ENCODE measurements around the gene TRIP4. TPM values are rescaled to one million over a fixed set of nuclear protein-coding genes. Genes with fewer than 3 reads are reported as not detected.

The TRIP4 gene
- polyA plus RNA-seq, 2 of the 4 experiments (the other 2 are of a cell fraction), result 24.8 to 34.9 TPM

DNA sequence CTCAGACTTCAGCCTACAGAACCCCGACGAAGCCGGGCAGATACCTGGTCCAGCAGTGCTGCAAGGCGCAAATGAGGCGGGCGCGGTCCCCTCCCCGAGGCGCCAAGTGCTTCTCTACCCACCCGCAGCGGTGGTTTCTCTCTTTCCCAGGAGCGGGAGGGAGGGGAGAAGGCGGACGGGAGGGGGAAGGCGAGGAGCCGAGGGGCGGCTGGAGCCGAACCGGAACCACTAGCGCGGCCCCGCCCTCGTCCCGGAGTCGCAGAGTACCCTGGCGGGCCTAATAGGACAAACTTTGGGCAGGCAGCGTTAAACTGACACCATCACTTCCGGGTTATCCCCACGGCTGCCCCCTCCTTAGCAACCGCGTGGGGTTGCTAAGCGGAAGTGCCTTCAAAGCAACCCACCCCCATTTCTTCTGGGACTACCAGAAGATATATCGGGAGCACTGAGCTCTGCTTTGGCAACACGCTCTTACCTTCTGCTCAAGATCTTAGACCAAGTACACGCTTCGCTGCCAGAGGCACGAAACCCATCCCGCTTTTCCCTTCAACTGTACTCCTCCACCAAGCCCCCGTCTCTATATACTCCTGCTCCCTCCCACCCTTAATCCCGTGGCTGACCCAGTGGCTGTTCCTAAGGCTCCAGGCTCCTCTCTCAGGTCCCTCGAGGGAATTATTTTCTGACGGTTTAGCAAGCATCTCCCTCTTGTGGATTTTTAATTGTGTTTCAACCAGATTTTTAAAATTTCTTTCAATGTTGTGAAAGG lies 31.5 kb upstream of the TRIP4 start, which contains the start of gene CSNK1G1:
TSS of gene CSNK1G1 (minus strand) at position 230 of the 766 bp plus-strand sequence. CDS start 55,674 bp downstream, outside the sequence.
- under 1% methylated on average over 23 of the region's 42 CpGs for WGBS (ENCODE audit: missing lambda C conversion rate)
- no peak for TF ChIP-seq CBX2 (IDR thresholded peaks at IDR 0.05; ENCODE audit: borderline replicate concordance, low read depth)
- peak; percentile 70 to 83 for TF ChIP-seq RAD21 (conservative IDR thresholded peaks at IDR 0.05 in 1 of 2, IDR thresholded peaks at IDR 0.05 in 1 of 2)
- TF ChIP-seq MAZ (IDR thresholded peaks at IDR 0.05; ENCODE audit: borderline replicate concordance, low read depth, low read length), result peak; percentile 69; the same call in 1 of the 2 replicates
- no peak for TF ChIP-seq HEYL (CRISPR knock-in tag; IDR thresholded peaks at IDR 0.05)
- TF ChIP-seq GATA3 (IDR thresholded peaks at IDR 0.05; ENCODE audit: borderline replicate concordance), result peak; percentile 32; the same call in 1 of the 2 replicates
- TF ChIP-seq SMC3 (IDR thresholded peaks at IDR 0.05), result peak; percentile 85
- TF ChIP-seq, protein P1, sequence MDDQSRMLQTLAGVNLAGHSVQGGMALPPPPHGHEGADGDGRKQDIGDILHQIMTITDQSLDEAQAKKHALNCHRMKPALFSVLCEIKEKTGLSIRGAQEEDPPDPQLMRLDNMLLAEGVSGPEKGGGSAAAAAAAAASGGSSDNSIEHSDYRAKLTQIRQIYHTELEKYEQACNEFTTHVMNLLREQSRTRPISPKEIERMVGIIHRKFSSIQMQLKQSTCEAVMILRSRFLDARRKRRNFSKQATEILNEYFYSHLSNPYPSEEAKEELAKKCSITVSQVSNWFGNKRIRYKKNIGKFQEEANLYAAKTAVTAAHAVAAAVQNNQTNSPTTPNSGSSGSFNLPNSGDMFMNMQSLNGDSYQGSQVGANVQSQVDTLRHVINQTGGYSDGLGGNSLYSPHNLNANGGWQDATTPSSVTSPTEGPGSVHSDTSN (IDR thresholded peaks at IDR 0.05), result peak; percentile 70
- peak; percentile 44; the same call in 1 of the 2 replicates for TF ChIP-seq POLR2A (IDR thresholded peaks at IDR 0.05; ENCODE audit: low read length)
- no peak for TF ChIP-seq CHD2 (IDR thresholded peaks at IDR 0.05; ENCODE audit: low read length, partially characterized antibody)
- TF ChIP-seq, protein P2, sequence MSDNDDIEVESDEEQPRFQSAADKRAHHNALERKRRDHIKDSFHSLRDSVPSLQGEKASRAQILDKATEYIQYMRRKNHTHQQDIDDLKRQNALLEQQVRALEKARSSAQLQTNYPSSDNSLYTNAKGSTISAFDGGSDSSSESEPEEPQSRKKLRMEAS (IDR thresholded peaks at IDR 0.05), result peak; percentile 68
- TF ChIP-seq JUNB (IDR thresholded peaks at IDR 0.05), result no peak
- TF ChIP-seq, protein P3, sequence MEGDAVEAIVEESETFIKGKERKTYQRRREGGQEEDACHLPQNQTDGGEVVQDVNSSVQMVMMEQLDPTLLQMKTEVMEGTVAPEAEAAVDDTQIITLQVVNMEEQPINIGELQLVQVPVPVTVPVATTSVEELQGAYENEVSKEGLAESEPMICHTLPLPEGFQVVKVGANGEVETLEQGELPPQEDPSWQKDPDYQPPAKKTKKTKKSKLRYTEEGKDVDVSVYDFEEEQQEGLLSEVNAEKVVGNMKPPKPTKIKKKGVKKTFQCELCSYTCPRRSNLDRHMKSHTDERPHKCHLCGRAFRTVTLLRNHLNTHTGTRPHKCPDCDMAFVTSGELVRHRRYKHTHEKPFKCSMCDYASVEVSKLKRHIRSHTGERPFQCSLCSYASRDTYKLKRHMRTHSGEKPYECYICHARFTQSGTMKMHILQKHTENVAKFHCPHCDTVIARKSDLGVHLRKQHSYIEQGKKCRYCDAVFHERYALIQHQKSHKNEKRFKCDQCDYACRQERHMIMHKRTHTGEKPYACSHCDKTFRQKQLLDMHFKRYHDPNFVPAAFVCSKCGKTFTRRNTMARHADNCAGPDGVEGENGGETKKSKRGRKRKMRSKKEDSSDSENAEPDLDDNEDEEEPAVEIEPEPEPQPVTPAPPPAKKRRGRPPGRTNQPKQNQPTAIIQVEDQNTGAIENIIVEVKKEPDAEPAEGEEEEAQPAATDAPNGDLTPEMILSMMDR (IDR thresholded peaks at IDR 0.05), result peak; percentile 79
- TF ChIP-seq, protein P4, sequence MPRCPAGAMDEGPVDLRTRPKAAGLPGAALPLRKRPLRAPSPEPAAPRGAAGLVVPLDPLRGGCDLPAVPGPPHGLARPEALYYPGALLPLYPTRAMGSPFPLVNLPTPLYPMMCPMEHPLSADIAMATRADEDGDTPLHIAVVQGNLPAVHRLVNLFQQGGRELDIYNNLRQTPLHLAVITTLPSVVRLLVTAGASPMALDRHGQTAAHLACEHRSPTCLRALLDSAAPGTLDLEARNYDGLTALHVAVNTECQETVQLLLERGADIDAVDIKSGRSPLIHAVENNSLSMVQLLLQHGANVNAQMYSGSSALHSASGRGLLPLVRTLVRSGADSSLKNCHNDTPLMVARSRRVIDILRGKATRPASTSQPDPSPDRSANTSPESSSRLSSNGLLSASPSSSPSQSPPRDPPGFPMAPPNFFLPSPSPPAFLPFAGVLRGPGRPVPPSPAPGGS (IDR thresholded peaks at IDR 0.05), result 0 out of 3 replicates have a peak, but pooled peaks have one; percentile 45
- peak; percentile 56; the same call in 1 of the 2 replicates for TF ChIP-seq RFX5 (IDR thresholded peaks at IDR 0.05)
- TF ChIP-seq JUN (IDR thresholded peaks at IDR 0.05), result peak in 1 of 2 experiments; percentile 71; a peak in 2 of 5 replicates
- peak; percentile 60 for TF ChIP-seq POLR2AphosphoS2 (conservative IDR thresholded peaks at IDR 0.05; ENCODE audit: low read length)
- 0 out of 2 replicates have a peak, but pooled peaks have one; percentile 19 for TF ChIP-seq MYC (IDR thresholded peaks at IDR 0.05; ENCODE audit: borderline replicate concordance, low read length)
- no peak for TF ChIP-seq RNF2 (IDR thresholded peaks at IDR 0.05; ENCODE audit: borderline replicate concordance, low read depth)
- ATAC-seq (peak; percentile 98 to 99), FAIRE-seq (peak; percentile 28), DNase-seq (ENCODE audit: low read depth in 1 of 2, low spot score in 1 of 2) (peak; percentile 93 to 98)
- peak within 1 kb of the TSS; percentile 89 for H3K4me2 ChIP-seq
- peak within 1 kb of the TSS; percentile 90 to 94 for H3K27ac ChIP-seq
- ChIA-PET POLR2A (interaction anchor here (0.9 to 1.5 kb wide), 6 partner anchors 31 to 146 kb away, joined by 3 to 11 read pairs (median 3); partner anchors contain the start of gene TRIP4), CTCF (interaction anchor here (0.6 to 2.7 kb wide), 20 partner anchors 9 to 325 kb away, joined by 3 to 11 read pairs (median 4); partner anchors contain the start of genes PPIB and TRIP4)
- H3K9me3 ChIP-seq, result no peaks in the 10 kb centered on the region
- peak within 1 kb of the TSS; percentile 82 for H3K4me3 ChIP-seq
- peaks cover 13% of the 10 kb centered on the region for H3K4me1 ChIP-seq

DNA sequence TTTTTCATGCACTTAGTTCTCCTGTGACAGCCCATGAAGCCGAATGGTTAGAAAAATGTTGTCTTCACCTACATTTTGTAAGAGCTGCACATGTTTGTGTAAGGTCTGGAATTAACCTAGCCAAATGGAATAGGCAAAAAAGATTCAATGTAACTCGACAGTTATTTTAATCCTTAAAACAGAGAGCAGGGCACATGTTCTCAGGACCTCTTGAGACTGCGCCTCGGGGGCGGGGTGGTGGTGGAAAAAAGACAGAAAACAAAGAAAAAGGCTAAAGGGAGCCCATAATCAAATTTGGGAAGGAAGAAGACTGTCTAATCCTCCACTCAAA lies 31.0 kb upstream of the TRIP4 start:
- TF ChIP-seq, protein P5, sequence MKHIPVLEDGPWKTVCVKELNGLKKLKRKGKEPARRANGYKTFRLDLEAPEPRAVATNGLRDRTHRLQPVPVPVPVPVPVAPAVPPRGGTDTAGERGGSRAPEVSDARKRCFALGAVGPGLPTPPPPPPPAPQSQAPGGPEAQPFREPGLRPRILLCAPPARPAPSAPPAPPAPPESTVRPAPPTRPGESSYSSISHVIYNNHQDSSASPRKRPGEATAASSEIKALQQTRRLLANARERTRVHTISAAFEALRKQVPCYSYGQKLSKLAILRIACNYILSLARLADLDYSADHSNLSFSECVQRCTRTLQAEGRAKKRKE (CRISPR knock-in tag; IDR thresholded peaks at IDR 0.05; ENCODE audit: low read depth), result no peak
- TF ChIP-seq, protein P6, sequence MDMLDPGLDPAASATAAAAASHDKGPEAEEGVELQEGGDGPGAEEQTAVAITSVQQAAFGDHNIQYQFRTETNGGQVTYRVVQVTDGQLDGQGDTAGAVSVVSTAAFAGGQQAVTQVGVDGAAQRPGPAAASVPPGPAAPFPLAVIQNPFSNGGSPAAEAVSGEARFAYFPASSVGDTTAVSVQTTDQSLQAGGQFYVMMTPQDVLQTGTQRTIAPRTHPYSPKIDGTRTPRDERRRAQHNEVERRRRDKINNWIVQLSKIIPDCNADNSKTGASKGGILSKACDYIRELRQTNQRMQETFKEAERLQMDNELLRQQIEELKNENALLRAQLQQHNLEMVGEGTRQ (IDR thresholded peaks at IDR 0.05), result no peak
- TF ChIP-seq KDM5A (IDR thresholded peaks at IDR 0.05) (no peak), RNF2 (IDR thresholded peaks at IDR 0.05; ENCODE audit: borderline replicate concordance, low read depth) (no peak), MYC (IDR thresholded peaks at IDR 0.05; ENCODE audit: borderline replicate concordance, low read length) (no peak), ZFP36 (IDR thresholded peaks at IDR 0.05; ENCODE audit: borderline replicate concordance, partially characterized antibody) (no peak), RFX5 (IDR thresholded peaks at IDR 0.05) (no peak), HOXB5 (CRISPR knock-in tag; IDR thresholded peaks at IDR 0.05) (no peak), RARB (CRISPR knock-in tag; IDR thresholded peaks at IDR 0.05) (no peak)
- H3K9me3 ChIP-seq, result no peaks in the 10 kb centered on the region
- H3K4me3 ChIP-seq, result peak overlapping the region; percentile 82
- peak overlapping the region; percentile 61 to 94 for H3K27ac ChIP-seq
- 46% methylated on average over 5 of the region's 5 CpGs for WGBS (ENCODE audit: missing lambda C conversion rate)
- FAIRE-seq, result no peak
- H3K4me2 ChIP-seq, result peak overlapping the region; percentile 79
- H3K4me1 ChIP-seq, result peaks cover 13% of the 10 kb centered on the region
- POLR2A ChIA-PET, result interaction anchor here (0.9 to 1.5 kb wide), 5 partner anchors 30 to 147 kb away, joined by 3 to 11 read pairs (median 3); partner anchors contain the start of gene TRIP4
- 0 out of 6 replicates have a peak, but pooled peaks of 1 of the 2 experiments have one; percentile 1 for ATAC-seq
- DNase-seq (ENCODE audit: low read depth in 1 of 2, low spot score in 1 of 2), result no peak
- CTCF ChIA-PET, result interaction anchor here (0.6 to 2.7 kb wide), 15 partner anchors 11 to 323 kb away, joined by 3 to 11 read pairs (median 5); partner anchors contain the start of genes PPIB and TRIP4
